ENCODE results near the gene PDE9A.

- no peak for TF ChIP-seq POLR2A (IDR thresholded peaks at IDR 0.05; ENCODE audit: low read depth, low read length)
- TF ChIP-seq POLR2AphosphoS5 (IDR thresholded peaks at IDR 0.05; ENCODE audit: low read depth, low read length): no peak
- TF ChIP-seq TAF1 (IDR thresholded peaks at IDR 0.05; ENCODE audit: low read depth, low read length): no peak
- TF ChIP-seq SPI1 (IDR thresholded peaks at IDR 0.05; ENCODE audit: low read depth, low read length): no peak
- TF ChIP-seq POU2F2 (IDR thresholded peaks at IDR 0.05; ENCODE audit: low read depth, low read length): no peak
- TF ChIP-seq PAX5 (IDR thresholded peaks at IDR 0.05; ENCODE audit: insufficient read depth, low read length, severe bottlenecking): no peak
Measured at GRCh38 chr21:42651515-42652401, 1.7 kb upstream of the PDE9A start.
